GM12878 (cell line): Measurements from ENCODE around the gene LRBA. TPM values are rescaled to one million over a fixed set of nuclear protein-coding genes. Genes with fewer than 3 reads are reported as not detected.
A peak's percentile ranks its signal among the peaks of the same experiment; 100 is the strongest.

Experiments used
- ATAC-seq: fragments of 200-7000 bp; cut with Tn5 transposase; 3 replicates; pipeline ENCODE4 v1.9.1; 2020; ENCODE audit warnings: mild to moderate bottlenecking, moderate library complexity
- BruUV-seq: library from RNA; stranded (reverse); fragments of 400-500 nt; replicated peaks from 2 replicates; lab custom pipeline; 2021; lab: Mats Ljungman, UMichigan
- CTCF ChIA-PET: fragments of 300-600 bp; sonication (Branson Sonifier 250); formaldehyde crosslinking; extraction: SDS; loops from one replicate; lab custom pipeline; 2021; ENCODE audit warnings: inconsistent platforms; lab: Yijun Ruan, JAX
- POLR2A ChIA-PET: fragments of 350-600 bp; formaldehyde crosslinking; extraction: SDS; loops from one replicate; lab custom pipeline; 2021; ENCODE audit warnings: inconsistent platforms; lab: Charles Lee
- RAD21 ChIA-PET: fragments of 300-600 bp; sonication (Branson Sonifier 250); formaldehyde crosslinking; loops from one replicate; lab custom pipeline; 2023; ENCODE audit warnings: antibody characterized with exemption; ENCODE audit not compliant: unreplicated experiment; lab: Charles Lee
- SMC1A ChIA-PET: fragments of 300-600 bp; sonication (Branson Sonifier 250); formaldehyde crosslinking; loops from one replicate; lab custom pipeline; 2023; ENCODE audit not compliant: unreplicated experiment, uncharacterized antibody; lab: Charles Lee
- DNase-seq: peaks from one replicate; pipeline ENCODE4 v3.0.0-alpha.2; 2011; ENCODE audit warnings: low read depth, low spot score
- FAIRE-seq: peaks from 3 replicates; lab custom pipeline; 2011; peaks lifted over from hg19 to GRCh38; lab: Jason Lieb, UNC
- H2AFZ ChIP-seq: 2 replicates; pipeline ENCODE4 v1.6.0; 2011; ENCODE audit warnings: low read depth, low read length, control low read depth; ENCODE audit not compliant: control insufficient read depth
- H3K27ac ChIP-seq: 2 replicates; pipeline ENCODE4 v1.5.1; 2011; ENCODE audit warnings: control low read depth; ENCODE audit not compliant: control insufficient read depth, insufficient read depth
- H3K27me3 ChIP-seq, 2 experiments: replicated peaks in 1 of 2; 2 replicates each; pipeline versions ENCODE4 v1.6.0 to v1.6.1; 2011; ENCODE audit warnings: low read length in 1 of 2; ENCODE audit not compliant: control insufficient read depth in 2 of 2, insufficient read depth in 2 of 2
- H3K36me3 ChIP-seq, 2 experiments: 2 replicates each; pipeline ENCODE4 v1.5.1; 2011; ENCODE audit warnings: low read length in 1 of 2; ENCODE audit not compliant: control insufficient read depth in 2 of 2, insufficient read depth in 2 of 2
- H3K4me1 ChIP-seq: 2 replicates; pipeline ENCODE4 v1.6.1; 2011; ENCODE audit warnings: mild to moderate bottlenecking, low read length, moderate library complexity, mixed read lengths; ENCODE audit not compliant: control insufficient read depth, insufficient read depth
- H3K4me2 ChIP-seq: 2 replicates; pipeline ENCODE4 v1.6.0; 2011; ENCODE audit warnings: control low read depth; ENCODE audit not compliant: control insufficient read depth, insufficient read depth
- H3K4me3 ChIP-seq: fragments of 200-600 bp; sonication (generic); 2 replicates; pipeline ENCODE4 v1.5.1; 2016
- H3K79me2 ChIP-seq: 2 replicates; pipeline ENCODE4 v1.6.0; 2011; ENCODE audit warnings: low read length; ENCODE audit not compliant: control insufficient read depth, insufficient read depth
- H3K9ac ChIP-seq: 2 replicates; pipeline ENCODE4 v1.8.0; 2011; ENCODE audit warnings: low read length, control low read depth, mixed read lengths; ENCODE audit not compliant: control insufficient read depth, insufficient read depth
- H3K9me3 ChIP-seq: replicated peaks from 3 replicates; pipeline ENCODE4 v1.5.1; 2011; ENCODE audit warnings: mild to moderate bottlenecking, low read length; ENCODE audit not compliant: control insufficient read depth, insufficient read depth
- H4K20me1 ChIP-seq: 2 replicates; pipeline ENCODE4 v1.6.0; 2011; ENCODE audit not compliant: control insufficient read depth, insufficient read depth
- ATF7 ChIP-seq: fragments of 450-650 bp; IDR thresholded peaks from 2 replicates; pipeline ENCODE4 v1.6.1; 2016; ENCODE audit warnings: low read depth, mild to moderate bottlenecking
- CEBPB ChIP-seq, 2 experiments: fragments of 150-350 bp in 1 of 2; IDR thresholded peaks; 2 replicates each; pipeline ENCODE4 v1.6.1; 2012 to 2014; ENCODE audit warnings: low read depth in 2 of 2, low read length in 2 of 2, borderline replicate concordance in 1 of 2, inconsistent platforms in 1 of 2
- CHD2 ChIP-seq: IDR thresholded peaks from 2 replicates; pipeline ENCODE4 v1.6.1; 2011; ENCODE audit warnings: low read depth, low read length, improper control_type of control experiment, borderline replicate concordance
- FOXK2 ChIP-seq: fragments of 450-650 bp; IDR thresholded peaks from 2 replicates; pipeline ENCODE4 v1.6.1; 2017; ENCODE audit warnings: mild to moderate bottlenecking, moderate library complexity
- HSF1 ChIP-seq: fragments of 150-350 bp; IDR thresholded peaks from 2 replicates; pipeline ENCODE4 v1.6.1; 2014; ENCODE audit warnings: mild to moderate bottlenecking, low read depth, low read length
- JUNB ChIP-seq: IDR thresholded peaks from 2 replicates; pipeline ENCODE4 v1.6.1; 2016; ENCODE audit warnings: antibody characterized with exemption, mild to moderate bottlenecking
- MTA3 ChIP-seq: IDR thresholded peaks from 2 replicates; pipeline ENCODE4 v1.6.1; 2012; ENCODE audit warnings: low read length, inconsistent platforms, borderline replicate concordance
- NBN ChIP-seq: fragments of 450-650 bp; IDR thresholded peaks from 2 replicates; pipeline ENCODE4 v1.6.1; 2016
- PBX3 ChIP-seq: IDR thresholded peaks from 2 replicates; pipeline ENCODE4 v1.6.1; 2011; ENCODE audit warnings: mild to moderate bottlenecking, low read depth, low read length, moderate library complexity; ENCODE audit not compliant: insufficient replicate concordance
- PKNOX1 ChIP-seq: fragments of 450-650 bp; IDR thresholded peaks from 2 replicates; pipeline ENCODE4 v1.6.1; 2016; ENCODE audit warnings: mild to moderate bottlenecking
- RAD51 ChIP-seq: fragments of 450-650 bp; IDR thresholded peaks from 2 replicates; pipeline ENCODE4 v1.6.1; 2016; ENCODE audit warnings: moderate library complexity, mild to moderate bottlenecking, inconsistent platforms
- RUNX3 ChIP-seq: IDR thresholded peaks from 2 replicates; pipeline ENCODE4 v1.6.1; 2012; ENCODE audit warnings: low read length, inconsistent platforms
- YBX1 ChIP-seq: fragments of 450-650 bp; IDR thresholded peaks from 2 replicates; pipeline ENCODE4 v1.6.1; 2016; ENCODE audit warnings: antibody characterized with exemption
- ZNF384 ChIP-seq: IDR thresholded peaks from 2 replicates; pipeline ENCODE4 v1.6.1; 2012; ENCODE audit warnings: low read depth, mild to moderate bottlenecking, low read length, improper control_type of control experiment, borderline replicate concordance
- WGBS: methylation state at CpG from one replicate; pipeline ENCODE4 v1.1.6; 2016; ENCODE audit warnings: low lambda C conversion rate; ENCODE audit not compliant: insufficient replicate concordance, insufficient coverage; ENCODE audit errors: missing lambda C conversion rate; 5-methylcytosine and 5-hydroxymethylcytosine counted together
- in situ Hi-C: fragments of 300-500 bp; cut with MboI; formaldehyde crosslinking; loops from 9 replicates; pipeline ENCODE4 v1.14.3; 2018; ENCODE audit warnings: mixed read lengths
- intact Hi-C: fragments of 100-400 bp; cut with micrococcal nuclease; formaldehyde crosslinking; loops from one replicate; pipeline ENCODE4 v1.14.2; 2022; ENCODE audit not compliant: unreplicated experiment
- polyA plus RNA-seq, 11 experiments: library from polyadenylated mRNA; depleted of rRNA in 4 of 11; unstranded in 6 of 11; stranded (reverse) in 5 of 11; fragments of >200 nt; fragmentation: Nextera tagmentation in 4 of 11; fragmentation: Illumina TruSeq in 1 of 11; extraction: Ambion mirVana in 4 of 11; extraction: Trizol in 1 of 11; gene quantifications; 1 replicate in 1 of 11; 2 replicates in 10 of 11; pipeline versions ENCODE4 v1.2.1 to v1.2.3, GENCODE V29; 2011 to 2016; ENCODE audit warnings: inconsistent platforms in 2 of 11, missing spikeins in 2 of 11, low read depth in 1 of 11
- total RNA-seq, 4 experiments: library from RNA; depleted of rRNA in 3 of 4; stranded (reverse); fragments of >200 nt in 3 of 4; fragmentation: Illumina TruSeq in 1 of 4; extraction: Trizol in 1 of 4; gene quantifications; 2 replicates each; pipeline versions ENCODE4 v1.2.1 to v1.2.3, GENCODE V29; 2013 to 2021
- TF ChIP-seq, protein P1 (sequence below), 3 experiments: IDR thresholded peaks in 2 of 3; conservative IDR thresholded peaks in 1 of 3; 2 replicates each; pipeline ENCODE4 v1.5.1; 2011; ENCODE audit warnings: low read depth in 3 of 3, low read length in 3 of 3, mild to moderate bottlenecking in 3 of 3, control low read depth in 2 of 3, moderate library complexity in 2 of 3, inconsistent platforms in 1 of 3, mixed read lengths in 1 of 3; ENCODE audit not compliant: control insufficient read depth in 2 of 3, insufficient read depth in 1 of 3; ENCODE audit errors: extremely low read depth in 1 of 3
- TF ChIP-seq, protein P2 (sequence below): IDR thresholded peaks from 2 replicates; pipeline ENCODE4 v1.6.1; 2012; ENCODE audit warnings: low read depth, low read length, improper control_type of control experiment

Gene LRBA
- total and polyA plus RNA-seq, 10 of the 15 experiments (the other 5 are each of a cell fraction or from before 2014, with no cell fraction given): 20.3 to 93.4 (median 55.0) TPM

DNA sequence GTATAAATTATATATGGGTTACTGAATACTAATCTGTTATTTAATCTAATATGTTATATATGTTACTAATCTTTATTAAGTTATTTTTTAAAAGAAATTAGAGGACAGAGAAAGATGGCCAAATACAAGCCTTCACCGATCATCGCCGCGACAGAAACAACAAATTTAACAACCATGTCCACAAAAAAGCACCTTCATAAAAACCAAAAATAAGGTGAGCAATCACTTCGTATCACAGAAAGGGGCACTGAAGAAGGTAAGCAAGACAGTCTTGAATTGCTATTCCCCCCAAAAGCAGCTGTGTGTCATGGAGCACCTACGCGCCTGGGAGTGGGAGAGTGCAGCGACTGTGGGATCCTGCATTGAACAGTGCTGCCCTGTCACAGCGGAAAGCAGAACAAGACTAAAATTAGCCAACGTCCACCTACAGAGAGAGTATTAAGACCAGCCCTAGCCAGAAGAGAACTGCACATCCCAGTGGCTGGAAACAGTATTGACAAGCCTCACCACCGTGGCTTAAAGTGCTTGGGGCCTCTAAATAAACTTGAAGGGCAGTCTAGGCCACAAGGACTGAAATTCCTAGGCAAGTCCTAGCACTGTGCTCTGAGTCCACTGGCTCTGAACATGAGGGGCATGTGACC is 38.5 kb downstream of the LRBA start (continued):
- TF ChIP-seq, protein P1, sequence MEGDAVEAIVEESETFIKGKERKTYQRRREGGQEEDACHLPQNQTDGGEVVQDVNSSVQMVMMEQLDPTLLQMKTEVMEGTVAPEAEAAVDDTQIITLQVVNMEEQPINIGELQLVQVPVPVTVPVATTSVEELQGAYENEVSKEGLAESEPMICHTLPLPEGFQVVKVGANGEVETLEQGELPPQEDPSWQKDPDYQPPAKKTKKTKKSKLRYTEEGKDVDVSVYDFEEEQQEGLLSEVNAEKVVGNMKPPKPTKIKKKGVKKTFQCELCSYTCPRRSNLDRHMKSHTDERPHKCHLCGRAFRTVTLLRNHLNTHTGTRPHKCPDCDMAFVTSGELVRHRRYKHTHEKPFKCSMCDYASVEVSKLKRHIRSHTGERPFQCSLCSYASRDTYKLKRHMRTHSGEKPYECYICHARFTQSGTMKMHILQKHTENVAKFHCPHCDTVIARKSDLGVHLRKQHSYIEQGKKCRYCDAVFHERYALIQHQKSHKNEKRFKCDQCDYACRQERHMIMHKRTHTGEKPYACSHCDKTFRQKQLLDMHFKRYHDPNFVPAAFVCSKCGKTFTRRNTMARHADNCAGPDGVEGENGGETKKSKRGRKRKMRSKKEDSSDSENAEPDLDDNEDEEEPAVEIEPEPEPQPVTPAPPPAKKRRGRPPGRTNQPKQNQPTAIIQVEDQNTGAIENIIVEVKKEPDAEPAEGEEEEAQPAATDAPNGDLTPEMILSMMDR (IDR thresholded peaks at IDR 0.05 in 2 of 3, conservative IDR thresholded peaks at IDR 0.05 in 1 of 3; ENCODE audit: control insufficient read depth in 2 of 3, extremely low read depth in 1 of 3, insufficient read depth in 1 of 3, low read depth in 3 of 3, low read length in 3 of 3): 0 out of 6 replicates have a peak, but pooled peaks of 2 of the 3 experiments have one; percentile 10 to 12
- no peak for TF ChIP-seq JUNB
- TF ChIP-seq CEBPB (IDR thresholded peaks at IDR 0.05; ENCODE audit: borderline replicate concordance in 1 of 2, low read depth in 2 of 2, low read length in 2 of 2): no peak
- no peak for TF ChIP-seq PBX3
- TF ChIP-seq MTA3: no peak
- no peak for TF ChIP-seq YBX1
- no peak for TF ChIP-seq NBN

DNA sequence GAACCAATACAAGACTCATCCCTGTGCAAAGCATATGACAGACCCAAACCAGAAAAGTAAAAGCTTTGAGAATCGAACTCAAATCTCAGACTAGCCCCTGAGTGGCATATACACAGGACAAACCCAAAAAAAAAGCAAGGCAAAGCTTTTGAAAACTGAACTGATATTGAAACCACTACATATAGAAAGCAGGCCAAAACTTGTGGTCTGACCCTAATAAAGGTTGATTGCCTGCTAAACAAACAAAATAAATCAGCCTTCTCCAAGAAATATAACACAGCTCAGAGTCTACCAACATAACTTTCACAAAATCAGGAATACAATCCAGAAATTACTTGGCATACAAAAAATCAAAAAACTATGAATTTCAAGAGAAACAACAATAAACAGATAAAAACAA is 40.3 kb downstream of the LRBA start:
- WGBS: 61% methylated on average over 1 of the region's 1 CpG
- no peak overlapping the region for H3K9ac ChIP-seq
- ATAC-seq (peak; percentile 73), FAIRE-seq (no peak), DNase-seq (no peak)
- no peaks in the 10 kb centered on the region for H3K27me3 ChIP-seq
- POLR2A ChIA-PET: interaction anchor here (0.6 to 1.3 kb wide), 3 partner anchors 10 to 102 kb away, joined by 3 to 8 read pairs (median 4); no protein-coding TSS in a partner anchor
- peaks cover 65% of the 10 kb centered on the region for H3K79me2 ChIP-seq
- H3K4me2 ChIP-seq: peak overlapping the region; percentile 45
- intact Hi-C loops: no loop called here
- SMC1A ChIA-PET: interaction anchor here (0.7 to 6.3 kb wide), 8 partner anchors 9 to 54 kb away, joined by 3 to 61 read pairs (median 5); partner anchors contain the start of gene LRBA
- CTCF ChIA-PET: interaction anchor here (1.1 to 1.9 kb wide), 5 partner anchors 13 to 108 kb away, joined by 3 to 19 read pairs (median 3); no protein-coding TSS in a partner anchor
- RAD21 ChIA-PET: interaction anchor here (1.0 to 1.6 kb wide), 7 partner anchors 9 to 142 kb away, joined by 3 to 8 read pairs (median 5); no protein-coding TSS in a partner anchor
- BruUV-seq: no TSS peak
- no peaks in the 10 kb centered on the region for H3K36me3 ChIP-seq
- H3K4me1 ChIP-seq: peaks cover 29% of the 10 kb centered on the region
- H3K4me3 ChIP-seq: peak overlapping the region; percentile 5; the same call in 1 of the 2 replicates
- in situ Hi-C loops: no loop called here
- H3K9me3 ChIP-seq: no peaks in the 10 kb centered on the region; the same call in 2 of the 3 replicates
- H2AFZ ChIP-seq: no peak overlapping the region
- no peak overlapping the region for H3K27ac ChIP-seq
- no peaks in the 10 kb centered on the region for H4K20me1 ChIP-seq
- TF ChIP-seq CHD2 (no peak), RUNX3 (peak; percentile 84), ATF7 (no peak), RAD51 (no peak), FOXK2 (no peak), ZNF384 (0 out of 2 replicates have a peak, but pooled peaks have one; percentile 10), CEBPB (IDR thresholded peaks at IDR 0.05; ENCODE audit: borderline replicate concordance in 1 of 2, low read depth in 2 of 2, low read length in 2 of 2) (no peak), PKNOX1 (peak; percentile 69; the same call in 1 of the 2 replicates), HSF1 (no peak)
- TF ChIP-seq, protein P2, sequence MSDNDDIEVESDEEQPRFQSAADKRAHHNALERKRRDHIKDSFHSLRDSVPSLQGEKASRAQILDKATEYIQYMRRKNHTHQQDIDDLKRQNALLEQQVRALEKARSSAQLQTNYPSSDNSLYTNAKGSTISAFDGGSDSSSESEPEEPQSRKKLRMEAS: no peak
